Progenitor cell of endocrine pancreas (in vitro differentiated cells): Measurements from ENCODE around the gene RETREG3. TPM values are rescaled to one million over a fixed set of nuclear protein-coding genes. Genes with fewer than 3 reads are reported as not detected.

Experiments used
- DNase-seq: peaks from one replicate; pipeline ENCODE4 v3.0.0; 2021; ENCODE audit warnings: low spot score; ENCODE audit not compliant: unreplicated experiment
- H3K27ac Mint-ChIP-seq: 2 replicates; pipeline ENCODE4 v1.8.0; 2021; ENCODE audit warnings: mild to moderate bottlenecking, moderate library complexity, mixed read lengths
- H3K27me3 Mint-ChIP-seq: 2 replicates; pipeline ENCODE4 v1.8.0; 2021; ENCODE audit warnings: mixed read lengths
- H3K36me3 Mint-ChIP-seq: 2 replicates; pipeline ENCODE4 v1.8.0; 2022; ENCODE audit warnings: mixed read lengths; ENCODE audit not compliant: insufficient read depth
- H3K4me1 Mint-ChIP-seq: 2 replicates; pipeline ENCODE4 v1.8.0; 2021; ENCODE audit warnings: low read depth, mixed read lengths
- H3K4me3 Mint-ChIP-seq: 2 replicates; pipeline ENCODE4 v1.8.0; 2021; ENCODE audit warnings: low read depth, mild to moderate bottlenecking, moderate library complexity, mixed read lengths
- H3K9me3 Mint-ChIP-seq: 2 replicates; pipeline ENCODE4 v1.8.0; 2021; ENCODE audit warnings: low read depth, mixed read lengths
- total RNA-seq: library from RNA; stranded (reverse); gene quantifications from 2 replicates; pipeline ENCODE4 v1.2.1, GENCODE V29; 2021
- TF ChIP-seq, protein P1 (sequence below): fragments of 200-600 bp; sonication (generic); IDR thresholded peaks from one replicate; pipeline ENCODE4 v1.5.0; 2021; ENCODE audit warnings: antibody characterized with exemption, mild to moderate bottlenecking; ENCODE audit not compliant: unreplicated experiment

The RETREG3 gene
- total RNA-seq, 1 donor from 2014 or later = 80.5 TPM

DNA sequence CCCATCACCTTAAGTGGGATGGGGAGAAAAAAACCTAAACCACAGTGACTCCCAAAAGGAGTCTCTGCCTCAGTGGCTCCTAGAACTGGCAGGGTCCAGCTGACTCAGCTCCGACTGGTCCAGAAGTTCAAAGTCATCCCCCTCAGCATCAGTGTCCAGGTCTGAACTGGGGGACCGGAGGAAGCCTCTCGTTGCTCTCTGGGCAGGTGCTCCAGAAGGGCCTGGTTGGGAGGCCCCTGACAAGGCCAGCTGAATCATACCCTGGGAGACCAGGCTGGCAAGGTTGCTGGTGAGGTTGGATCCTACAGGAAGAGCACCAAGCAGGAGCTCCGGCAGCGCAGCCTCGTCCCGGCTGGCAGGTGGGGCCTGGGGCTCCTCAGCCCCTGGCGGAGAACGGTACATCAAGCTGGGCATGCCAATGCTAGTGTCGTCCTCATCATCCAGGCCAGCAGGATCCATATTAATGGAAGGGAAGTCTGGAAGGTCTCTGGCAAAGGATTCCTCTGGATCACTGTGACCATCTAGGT lies 27.4 kb downstream of the RETREG3 start:
- H3K36me3 Mint-ChIP-seq = peaks cover 9% of the 10 kb centered on the region
- H3K4me1 Mint-ChIP-seq = peaks cover 11% of the 10 kb centered on the region
- no peaks in the 10 kb centered on the region for H3K27me3 Mint-ChIP-seq
- TF ChIP-seq, protein P1, sequence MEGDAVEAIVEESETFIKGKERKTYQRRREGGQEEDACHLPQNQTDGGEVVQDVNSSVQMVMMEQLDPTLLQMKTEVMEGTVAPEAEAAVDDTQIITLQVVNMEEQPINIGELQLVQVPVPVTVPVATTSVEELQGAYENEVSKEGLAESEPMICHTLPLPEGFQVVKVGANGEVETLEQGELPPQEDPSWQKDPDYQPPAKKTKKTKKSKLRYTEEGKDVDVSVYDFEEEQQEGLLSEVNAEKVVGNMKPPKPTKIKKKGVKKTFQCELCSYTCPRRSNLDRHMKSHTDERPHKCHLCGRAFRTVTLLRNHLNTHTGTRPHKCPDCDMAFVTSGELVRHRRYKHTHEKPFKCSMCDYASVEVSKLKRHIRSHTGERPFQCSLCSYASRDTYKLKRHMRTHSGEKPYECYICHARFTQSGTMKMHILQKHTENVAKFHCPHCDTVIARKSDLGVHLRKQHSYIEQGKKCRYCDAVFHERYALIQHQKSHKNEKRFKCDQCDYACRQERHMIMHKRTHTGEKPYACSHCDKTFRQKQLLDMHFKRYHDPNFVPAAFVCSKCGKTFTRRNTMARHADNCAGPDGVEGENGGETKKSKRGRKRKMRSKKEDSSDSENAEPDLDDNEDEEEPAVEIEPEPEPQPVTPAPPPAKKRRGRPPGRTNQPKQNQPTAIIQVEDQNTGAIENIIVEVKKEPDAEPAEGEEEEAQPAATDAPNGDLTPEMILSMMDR = no peak
- no peak overlapping the region for H3K4me3 Mint-ChIP-seq
- no peaks in the 10 kb centered on the region for H3K9me3 Mint-ChIP-seq
- H3K27ac Mint-ChIP-seq = no peak overlapping the region
- no peak for DNase-seq

DNA sequence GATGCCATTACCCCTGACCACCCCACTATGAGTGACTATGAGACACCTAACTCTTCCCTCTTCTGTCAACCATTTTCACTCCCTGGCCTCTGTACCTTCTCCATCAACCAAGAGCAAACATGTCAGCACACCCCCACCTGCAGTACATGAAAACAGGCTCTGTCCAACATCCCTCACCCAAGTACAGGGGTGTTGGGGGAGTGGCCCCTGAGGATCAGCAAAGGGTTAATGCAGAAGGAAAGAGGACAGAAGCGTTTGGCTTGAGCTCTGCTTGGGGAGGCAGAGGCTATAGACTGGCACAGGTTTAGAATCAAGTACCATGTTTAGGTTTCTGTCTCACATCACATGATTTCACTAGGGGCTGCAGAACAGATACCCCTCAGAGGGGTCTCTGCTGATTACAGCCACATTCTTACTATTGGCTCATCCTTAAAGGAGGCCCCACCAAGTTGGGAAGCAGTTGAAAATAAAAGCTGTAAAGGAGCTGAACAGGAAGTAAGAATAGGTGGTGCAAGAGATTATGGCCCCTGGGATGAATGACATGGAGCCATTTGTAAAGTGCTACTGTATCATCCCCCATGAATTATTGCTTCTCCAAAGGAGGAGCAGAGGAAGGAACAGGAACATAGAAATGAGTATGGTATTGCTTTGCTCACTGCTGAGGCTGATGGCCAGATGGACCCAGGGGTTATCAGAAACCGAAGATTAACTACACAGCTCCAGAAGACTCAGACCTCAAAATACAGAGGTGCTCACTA lies 29.2 kb downstream of the RETREG3 start:
- DNase-seq = no peak
- no peak overlapping the region for H3K27ac Mint-ChIP-seq
- no peak overlapping the region for H3K4me3 Mint-ChIP-seq
- peaks cover 10% of the 10 kb centered on the region for H3K36me3 Mint-ChIP-seq
- no peaks in the 10 kb centered on the region for H3K9me3 Mint-ChIP-seq
- TF ChIP-seq, protein P1 = no peak
- H3K4me1 Mint-ChIP-seq = peaks cover 18% of the 10 kb centered on the region
- H3K27me3 Mint-ChIP-seq = no peaks in the 10 kb centered on the region

DNA sequence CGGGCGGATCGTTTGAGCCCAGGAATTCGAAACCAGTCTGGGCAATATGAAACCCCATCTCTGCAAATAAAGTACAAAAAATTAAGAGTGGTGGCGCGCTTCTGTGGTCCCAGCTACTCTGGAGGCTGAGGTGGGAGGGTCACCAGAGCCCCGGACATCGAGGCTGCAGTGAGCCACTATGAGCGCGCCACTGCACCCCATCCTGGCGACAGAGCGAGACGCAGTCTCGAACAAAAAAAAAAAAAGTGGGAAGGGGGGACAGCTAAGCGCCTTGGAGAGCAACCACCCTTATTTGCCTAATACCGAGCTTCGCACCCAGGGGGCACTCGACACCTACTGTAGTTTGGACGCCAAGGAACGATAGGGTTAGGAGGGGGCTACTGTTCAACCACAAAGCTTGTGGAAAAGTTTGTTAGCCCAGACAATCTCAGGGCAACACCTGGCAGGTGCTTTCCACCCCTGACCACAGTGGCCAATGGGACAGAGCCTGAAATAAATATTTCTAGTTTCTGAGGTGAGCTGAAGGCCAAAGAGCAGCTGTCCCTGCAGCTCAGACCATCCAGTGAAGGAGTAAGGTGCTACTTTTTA lies 30.8 kb downstream of the RETREG3 start:
- no peaks in the 10 kb centered on the region for H3K27me3 Mint-ChIP-seq
- TF ChIP-seq, protein P1 = peak; percentile 77

DNA sequence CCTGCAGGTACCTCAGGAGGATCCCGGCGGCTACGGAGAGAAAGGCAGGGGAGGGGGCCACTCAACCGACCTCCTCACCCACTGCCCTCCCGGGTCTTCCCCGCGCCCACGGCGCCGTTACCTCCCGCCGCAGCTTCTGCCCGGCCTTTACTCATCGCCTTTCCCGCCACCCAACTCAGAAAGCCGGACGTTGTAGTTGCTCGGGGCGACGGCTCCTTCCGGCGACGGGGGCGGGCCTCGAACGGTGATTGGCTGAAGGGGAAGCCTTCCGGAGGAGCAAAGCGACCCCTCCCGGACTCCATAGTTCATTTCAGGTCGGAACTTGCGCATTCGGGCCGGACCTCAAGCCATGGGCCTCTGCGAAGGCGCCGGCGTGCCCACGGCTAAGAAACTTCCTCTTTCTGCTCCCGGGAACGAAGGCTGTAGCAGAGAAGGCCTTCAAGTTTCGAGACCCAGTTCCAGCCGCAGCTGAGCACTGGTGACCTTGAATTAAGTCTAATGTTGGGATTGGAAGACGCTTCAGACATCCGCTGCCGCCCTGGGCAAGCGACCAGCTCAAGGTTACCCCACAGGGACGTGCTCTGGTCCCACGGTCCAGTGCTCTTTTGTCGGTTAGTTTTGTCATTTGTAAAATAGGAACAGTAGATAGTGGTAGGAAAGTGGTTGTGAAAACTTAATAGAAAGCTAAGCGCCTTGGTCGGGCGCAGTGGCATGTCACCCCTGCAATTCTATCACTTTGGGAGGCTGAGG lies 31.5 kb downstream of the RETREG3 start, which contains the start of gene PSMC3IP:
Gene PSMC3IP, minus strand, starts transcription at position 198 of the 750 bp plus-strand sequence. Its CDS starts 43 bp downstream, at position 155.
- H3K27ac Mint-ChIP-seq = peak within 1 kb of the TSS; percentile 98
- H3K4me3 Mint-ChIP-seq = peak within 1 kb of the TSS; percentile 96
- TF ChIP-seq, protein P1 = peak; percentile 38
- H3K4me1 Mint-ChIP-seq = peaks cover 18% of the 10 kb centered on the region
- peaks cover 9% of the 10 kb centered on the region for H3K36me3 Mint-ChIP-seq
- H3K9me3 Mint-ChIP-seq = no peaks in the 10 kb centered on the region
- peak; percentile 81 for DNase-seq
- H3K27me3 Mint-ChIP-seq = no peaks in the 10 kb centered on the region

More for the DNA sequence above, 30.8 kb downstream of the RETREG3 start:
- Mint-ChIP-seq H3K36me3 (peaks cover 10% of the 10 kb centered on the region), H3K4me1 (peaks cover 18% of the 10 kb centered on the region), H3K4me3 (peak overlapping the region; percentile 96), H3K27ac (peak overlapping the region; percentile 98), H3K9me3 (no peaks in the 10 kb centered on the region)
- peak; percentile 72 for DNase-seq

DNA sequence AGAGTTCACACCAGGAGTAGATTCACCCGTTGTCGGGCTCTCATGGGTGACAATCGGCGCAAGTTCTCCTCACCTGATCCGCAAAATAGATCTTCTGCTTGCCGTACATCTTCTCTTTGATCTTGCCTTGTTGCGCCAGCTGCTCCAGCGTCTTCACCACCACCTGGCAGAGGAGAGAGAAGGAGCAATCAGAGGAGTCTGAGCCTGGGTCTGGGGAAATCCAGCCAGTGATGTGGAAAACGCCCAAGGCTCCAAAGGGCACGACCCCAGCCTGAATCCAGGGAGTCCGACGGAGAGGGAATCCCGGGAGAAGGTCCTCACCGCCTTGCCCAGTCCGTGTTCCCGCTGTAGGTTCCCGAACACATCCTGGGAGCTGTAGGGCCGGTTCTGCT lies 32.0 kb downstream of the RETREG3 start:
- DNase-seq = no peak
- Mint-ChIP-seq H3K27ac (no peak overlapping the region), H3K9me3 (no peaks in the 10 kb centered on the region), H3K4me1 (peaks cover 18% of the 10 kb centered on the region), H3K27me3 (no peaks in the 10 kb centered on the region), H3K36me3 (peaks cover 10% of the 10 kb centered on the region), H3K4me3 (peak overlapping the region; percentile 96)
- TF ChIP-seq, protein P1 = no peak
